HL-60 (cell line): ENCODE results near the gene PLAU.

Experiments
- DNase-seq, 2 experiments: peaks; one replicate each; pipeline ENCODE4 v3.0.0-alpha.2; 2010 to 2020; ENCODE audit warnings: low read depth in 1 of 2, low spot score in 1 of 2
- H3K27ac ChIP-seq: fragments of 250-450 bp; sonication (Bioruptor Pico); replicated peaks from 2 replicates; pipeline ENCODE4 v1.5.1; 2020; ENCODE audit warnings: mild to moderate bottlenecking, moderate library complexity
- H3K27me3 ChIP-seq: fragments of 250-450 bp; sonication (Bioruptor Pico); 2 replicates; pipeline ENCODE4 v1.5.1; 2021; ENCODE audit warnings: mild to moderate bottlenecking, moderate library complexity; ENCODE audit not compliant: insufficient read depth, poor library complexity, severe bottlenecking
- H3K4me3 ChIP-seq: replicated peaks from 2 replicates; pipeline ENCODE4 v1.5.1; 2011; ENCODE audit warnings: mild to moderate bottlenecking, control low read depth, low read length; ENCODE audit not compliant: insufficient read depth
- GABPA ChIP-seq: IDR thresholded peaks from 2 replicates; pipeline ENCODE4 v1.6.1; 2012; ENCODE audit warnings: low read depth
- POLR2AphosphoS5 ChIP-seq: IDR thresholded peaks from 2 replicates; pipeline ENCODE4 v1.6.1; 2012; ENCODE audit warnings: low read depth
- SPI1 ChIP-seq: IDR thresholded peaks from 2 replicates; pipeline ENCODE4 v1.6.1; 2012; ENCODE audit warnings: low read depth, mild to moderate bottlenecking, borderline replicate concordance
- TF ChIP-seq, protein P1 (sequence below): IDR thresholded peaks from 2 replicates; pipeline ENCODE4 v1.6.1; 2012; ENCODE audit warnings: low read depth; ENCODE audit not compliant: insufficient replicate concordance
- TF ChIP-seq, protein P2 (sequence below): IDR thresholded peaks from one replicate; pipeline ENCODE4 v1.5.1; 2011; ENCODE audit warnings: low read length, control low read depth, inconsistent platforms; ENCODE audit not compliant: insufficient read depth

PLAU gene

DNA sequence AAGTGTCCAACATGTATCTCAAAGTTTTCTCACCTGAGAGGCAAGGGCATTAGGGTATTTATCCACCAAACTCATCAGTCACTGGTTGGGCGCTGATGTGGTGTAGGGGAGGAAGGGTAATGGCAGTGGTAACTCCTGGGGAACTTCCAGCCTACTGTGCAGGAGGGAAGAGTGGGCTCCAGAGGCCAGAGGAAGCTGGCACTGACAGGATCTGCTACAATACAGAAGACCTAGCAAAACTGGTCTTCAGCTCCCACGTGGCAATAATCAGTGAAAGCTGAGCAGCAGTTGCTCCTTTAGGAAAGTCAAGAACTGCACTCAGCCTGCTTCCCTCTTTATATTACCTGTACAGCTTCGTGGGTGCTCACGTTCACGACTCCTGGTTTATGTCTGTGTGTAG lies 19.4 kb upstream of the PLAU start:
- Histone ChIP-seq H3K4me3 (no peak overlapping the region), H3K27ac (no peak overlapping the region), H3K27me3 (no peaks in the 10 kb centered on the region)
- no peak for DNase-seq
- TF ChIP-seq GABPA (no peak), SPI1 (no peak), POLR2AphosphoS5 (no peak)
- TF ChIP-seq, protein P1, sequence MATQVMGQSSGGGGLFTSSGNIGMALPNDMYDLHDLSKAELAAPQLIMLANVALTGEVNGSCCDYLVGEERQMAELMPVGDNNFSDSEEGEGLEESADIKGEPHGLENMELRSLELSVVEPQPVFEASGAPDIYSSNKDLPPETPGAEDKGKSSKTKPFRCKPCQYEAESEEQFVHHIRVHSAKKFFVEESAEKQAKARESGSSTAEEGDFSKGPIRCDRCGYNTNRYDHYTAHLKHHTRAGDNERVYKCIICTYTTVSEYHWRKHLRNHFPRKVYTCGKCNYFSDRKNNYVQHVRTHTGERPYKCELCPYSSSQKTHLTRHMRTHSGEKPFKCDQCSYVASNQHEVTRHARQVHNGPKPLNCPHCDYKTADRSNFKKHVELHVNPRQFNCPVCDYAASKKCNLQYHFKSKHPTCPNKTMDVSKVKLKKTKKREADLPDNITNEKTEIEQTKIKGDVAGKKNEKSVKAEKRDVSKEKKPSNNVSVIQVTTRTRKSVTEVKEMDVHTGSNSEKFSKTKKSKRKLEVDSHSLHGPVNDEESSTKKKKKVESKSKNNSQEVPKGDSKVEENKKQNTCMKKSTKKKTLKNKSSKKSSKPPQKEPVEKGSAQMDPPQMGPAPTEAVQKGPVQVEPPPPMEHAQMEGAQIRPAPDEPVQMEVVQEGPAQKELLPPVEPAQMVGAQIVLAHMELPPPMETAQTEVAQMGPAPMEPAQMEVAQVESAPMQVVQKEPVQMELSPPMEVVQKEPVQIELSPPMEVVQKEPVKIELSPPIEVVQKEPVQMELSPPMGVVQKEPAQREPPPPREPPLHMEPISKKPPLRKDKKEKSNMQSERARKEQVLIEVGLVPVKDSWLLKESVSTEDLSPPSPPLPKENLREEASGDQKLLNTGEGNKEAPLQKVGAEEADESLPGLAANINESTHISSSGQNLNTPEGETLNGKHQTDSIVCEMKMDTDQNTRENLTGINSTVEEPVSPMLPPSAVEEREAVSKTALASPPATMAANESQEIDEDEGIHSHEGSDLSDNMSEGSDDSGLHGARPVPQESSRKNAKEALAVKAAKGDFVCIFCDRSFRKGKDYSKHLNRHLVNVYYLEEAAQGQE = no peak
- TF ChIP-seq, protein P2, sequence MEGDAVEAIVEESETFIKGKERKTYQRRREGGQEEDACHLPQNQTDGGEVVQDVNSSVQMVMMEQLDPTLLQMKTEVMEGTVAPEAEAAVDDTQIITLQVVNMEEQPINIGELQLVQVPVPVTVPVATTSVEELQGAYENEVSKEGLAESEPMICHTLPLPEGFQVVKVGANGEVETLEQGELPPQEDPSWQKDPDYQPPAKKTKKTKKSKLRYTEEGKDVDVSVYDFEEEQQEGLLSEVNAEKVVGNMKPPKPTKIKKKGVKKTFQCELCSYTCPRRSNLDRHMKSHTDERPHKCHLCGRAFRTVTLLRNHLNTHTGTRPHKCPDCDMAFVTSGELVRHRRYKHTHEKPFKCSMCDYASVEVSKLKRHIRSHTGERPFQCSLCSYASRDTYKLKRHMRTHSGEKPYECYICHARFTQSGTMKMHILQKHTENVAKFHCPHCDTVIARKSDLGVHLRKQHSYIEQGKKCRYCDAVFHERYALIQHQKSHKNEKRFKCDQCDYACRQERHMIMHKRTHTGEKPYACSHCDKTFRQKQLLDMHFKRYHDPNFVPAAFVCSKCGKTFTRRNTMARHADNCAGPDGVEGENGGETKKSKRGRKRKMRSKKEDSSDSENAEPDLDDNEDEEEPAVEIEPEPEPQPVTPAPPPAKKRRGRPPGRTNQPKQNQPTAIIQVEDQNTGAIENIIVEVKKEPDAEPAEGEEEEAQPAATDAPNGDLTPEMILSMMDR = no peak

DNA sequence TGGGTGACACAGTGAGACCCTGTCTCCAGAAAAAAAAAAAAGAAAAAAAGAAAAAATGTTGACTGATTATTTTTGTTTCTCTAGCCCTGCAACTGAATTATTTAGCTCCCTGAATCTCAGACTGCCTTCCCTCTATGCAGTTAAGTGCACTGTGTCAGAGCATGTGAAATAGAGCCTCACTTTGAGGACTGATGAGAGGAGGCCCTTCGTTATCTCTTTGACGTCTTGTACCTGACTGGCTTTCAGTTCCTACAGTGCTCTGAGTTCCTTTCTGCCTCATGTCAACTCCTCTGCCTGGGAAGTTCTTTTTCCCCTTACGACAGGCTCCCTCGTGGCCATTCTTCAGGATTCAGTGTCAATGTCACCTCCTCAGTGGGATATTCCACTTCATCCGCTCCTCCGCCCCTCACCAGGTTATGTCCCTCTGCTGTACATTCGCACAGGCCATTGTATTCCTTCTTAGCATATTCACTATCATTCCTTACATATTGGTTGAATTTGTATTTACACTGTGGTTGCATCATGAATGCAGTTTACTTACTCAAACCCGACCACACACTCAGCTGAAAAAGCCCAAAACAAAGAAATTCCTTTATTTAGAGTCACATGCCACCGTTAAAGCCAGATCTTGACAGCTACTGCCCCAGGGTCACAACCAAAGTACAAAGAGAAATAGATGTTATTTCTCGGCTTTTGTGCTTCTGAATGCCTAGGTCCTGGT lies 18.5 kb upstream of the PLAU start:
- no peak for DNase-seq
- H3K27ac ChIP-seq = no peak overlapping the region
- TF ChIP-seq, protein P2 = no peak
- TF ChIP-seq GABPA (no peak), POLR2AphosphoS5 (no peak), SPI1 (no peak)
- TF ChIP-seq, protein P1 = no peak
- H3K27me3 ChIP-seq = no peaks in the 10 kb centered on the region
- H3K4me3 ChIP-seq = no peak overlapping the region

DNA sequence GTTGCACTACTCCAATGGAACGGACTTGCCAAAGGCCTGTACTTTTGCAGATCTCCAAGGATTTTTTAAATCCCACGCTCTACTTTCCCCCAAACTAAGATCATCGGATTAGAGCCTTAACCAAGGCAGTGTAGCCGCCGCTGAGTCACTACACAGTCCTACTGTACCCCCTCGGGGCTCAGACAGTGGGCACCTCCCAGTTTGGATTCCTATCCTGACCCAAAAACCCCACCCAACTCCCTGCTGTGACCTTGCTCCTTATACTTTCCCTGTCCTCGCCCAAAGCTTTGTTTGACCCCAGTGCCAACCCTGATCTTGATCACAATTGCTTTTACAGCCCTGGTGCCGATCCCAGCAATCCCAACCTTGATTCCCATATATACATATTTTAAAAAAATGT lies 17.5 kb upstream of the PLAU start:
- H3K27me3 ChIP-seq = no peaks in the 10 kb centered on the region
- no peak for DNase-seq
- no peak for TF ChIP-seq SPI1
- TF ChIP-seq, protein P1 = no peak
- no peak overlapping the region for H3K27ac ChIP-seq
- no peak overlapping the region for H3K4me3 ChIP-seq
